Keratinocyte (primary cell): ENCODE results near the gene DOCK1. TPM values are rescaled to one million over a fixed set of nuclear protein-coding genes. Genes with fewer than 3 reads are reported as not detected.

Experiments
- DNase-seq: peaks from one replicate; pipeline ENCODE4 v3.0.0-alpha.2; 2011; ENCODE audit warnings: low read depth, missing footprints, low spot score
- FAIRE-seq: peaks from 2 replicates; lab custom pipeline; 2011; peaks lifted over from hg19 to GRCh38; lab: Jason Lieb, UNC
- H2AFZ ChIP-seq: 2 replicates; pipeline ENCODE4 v1.6.0; 2012; ENCODE audit warnings: low read length, control low read depth, inconsistent platforms; ENCODE audit not compliant: control insufficient read depth
- H3K27ac ChIP-seq: 2 replicates; pipeline ENCODE4 v1.5.1; 2011; ENCODE audit warnings: low read length; ENCODE audit not compliant: control insufficient read depth, insufficient read depth
- H3K27me3 ChIP-seq: 3 replicates; pipeline ENCODE4 v1.6.0; 2011; ENCODE audit warnings: low read length; ENCODE audit not compliant: control insufficient read depth, insufficient read depth; ENCODE audit errors: extremely low read depth
- H3K36me3 ChIP-seq, 2 experiments: 2 replicates in 1 of 2; 3 replicates in 1 of 2; pipeline ENCODE4 v1.5.1; 2011; ENCODE audit warnings: low read length in 2 of 2, mild to moderate bottlenecking in 1 of 2; ENCODE audit not compliant: control insufficient read depth in 2 of 2, insufficient read depth in 2 of 2; ENCODE audit errors: extremely low read depth in 1 of 2
- H3K4me1 ChIP-seq: 3 replicates; pipeline ENCODE4 v1.5.1; 2011; ENCODE audit warnings: low read length; ENCODE audit not compliant: control insufficient read depth, insufficient read depth; ENCODE audit errors: extremely low read depth
- H3K4me2 ChIP-seq: 3 replicates; pipeline ENCODE4 v1.6.0; 2011; ENCODE audit warnings: low read depth, low read length; ENCODE audit not compliant: control insufficient read depth, insufficient read depth; ENCODE audit errors: extremely low read depth
- H3K4me3 ChIP-seq, 3 experiments: fragments of 200-600 bp in 1 of 3; sonication (generic) in 1 of 3; 2 replicates in 2 of 3; 3 replicates in 1 of 3; pipeline ENCODE4 v1.5.1; 2011 to 2016; ENCODE audit warnings: low read length in 3 of 3, mild to moderate bottlenecking in 3 of 3, control low read depth in 2 of 3, inconsistent platforms in 1 of 3, low read depth in 1 of 3, mixed read lengths in 1 of 3, mixed run types in 1 of 3, moderate library complexity in 1 of 3; ENCODE audit not compliant: control insufficient read depth in 2 of 3, insufficient read depth in 2 of 3; ENCODE audit errors: extremely low read depth in 1 of 3
- H3K79me2 ChIP-seq: 2 replicates; pipeline ENCODE4 v1.6.0; 2012; ENCODE audit warnings: low read length; ENCODE audit not compliant: control insufficient read depth, insufficient read depth
- H3K9ac ChIP-seq: 3 replicates; pipeline ENCODE4 v1.6.0; 2011; ENCODE audit warnings: low read length; ENCODE audit not compliant: control insufficient read depth, insufficient read depth; ENCODE audit errors: extremely low read depth
- H3K9me1 ChIP-seq: 3 replicates; pipeline ENCODE4 v1.6.0; 2011; ENCODE audit warnings: low read length; ENCODE audit not compliant: control insufficient read depth, insufficient read depth; ENCODE audit errors: extremely low read depth
- H3K9me3 ChIP-seq: 2 replicates; pipeline ENCODE4 v1.5.1; 2012; ENCODE audit warnings: low read depth, low read length; ENCODE audit not compliant: control insufficient read depth
- H4K20me1 ChIP-seq: 3 replicates; pipeline ENCODE4 v1.6.0; 2011; ENCODE audit warnings: low read length; ENCODE audit not compliant: control insufficient read depth, insufficient read depth; ENCODE audit errors: extremely low read depth
- EZH2 ChIP-seq: IDR thresholded peaks from one replicate; pipeline ENCODE4 v1.6.1; 2012; ENCODE audit warnings: inconsistent platforms, mild to moderate bottlenecking, low read length, moderate library complexity
- dilution Hi-C: fragments of 300-500 bp; cut with MboI; formaldehyde crosslinking; loops from one replicate; pipeline ENCODE4 v1.7.0; 2020; ENCODE audit warnings: low sequenced_read_pairs; ENCODE audit not compliant: extremely low pct_ligation_motif_present
- polyA plus RNA-seq, 5 experiments: library from polyadenylated mRNA; depleted of rRNA in 3 of 5; stranded (reverse) in 3 of 5; stranded (forward) in 1 of 5; unstranded in 1 of 5; fragments of >200 nt; gene quantifications; 1 replicate in 1 of 5; 2 replicates in 3 of 5; 3 replicates in 1 of 5; pipeline versions ENCODE4 v1.2.1 to v1.2.3, GENCODE V29; 2011 to 2012; ENCODE audit warnings: missing spikeins in 2 of 5, low read depth in 1 of 5, low replicate concordance in 1 of 5
- TF ChIP-seq, protein P1 (sequence below), 3 experiments: IDR thresholded peaks in 1 of 3; conservative IDR thresholded peaks in 1 of 3; optimal IDR thresholded peaks in 1 of 3; 2 replicates in 2 of 3; 3 replicates in 1 of 3; pipeline versions ENCODE3 to v1.5.1; 2011; ENCODE audit warnings: low read length in 3 of 3, mild to moderate bottlenecking in 3 of 3, moderate library complexity in 2 of 3, control low read depth in 1 of 3, inconsistent platforms in 1 of 3; ENCODE audit not compliant: insufficient read depth in 2 of 3; ENCODE audit errors: extremely low read depth in 1 of 3

Gene DOCK1
- polyA plus RNA-seq, 1 donor (not counting 4 experiments of a cell fraction or from before 2014, with no cell fraction given) = 15.7 TPM

- Histone ChIP-seq H4K20me1 (no peaks in the 10 kb centered on the region), H3K9ac (no peak overlapping the region), H3K36me3 (peaks cover 0 to 6% of the 10 kb centered on the region in 2 experiments), H3K4me2 (no peak overlapping the region), H3K27ac (no peak overlapping the region), H3K9me1 (no peaks in the 10 kb centered on the region), H3K4me3 (no peak overlapping the region), H3K27me3 (no peaks in the 10 kb centered on the region), H3K4me1 (no peaks in the 10 kb centered on the region), H2AFZ (no peak overlapping the region), H3K9me3 (no peaks in the 10 kb centered on the region), H3K79me2 (no peaks in the 10 kb centered on the region)
- TF ChIP-seq, protein P1, sequence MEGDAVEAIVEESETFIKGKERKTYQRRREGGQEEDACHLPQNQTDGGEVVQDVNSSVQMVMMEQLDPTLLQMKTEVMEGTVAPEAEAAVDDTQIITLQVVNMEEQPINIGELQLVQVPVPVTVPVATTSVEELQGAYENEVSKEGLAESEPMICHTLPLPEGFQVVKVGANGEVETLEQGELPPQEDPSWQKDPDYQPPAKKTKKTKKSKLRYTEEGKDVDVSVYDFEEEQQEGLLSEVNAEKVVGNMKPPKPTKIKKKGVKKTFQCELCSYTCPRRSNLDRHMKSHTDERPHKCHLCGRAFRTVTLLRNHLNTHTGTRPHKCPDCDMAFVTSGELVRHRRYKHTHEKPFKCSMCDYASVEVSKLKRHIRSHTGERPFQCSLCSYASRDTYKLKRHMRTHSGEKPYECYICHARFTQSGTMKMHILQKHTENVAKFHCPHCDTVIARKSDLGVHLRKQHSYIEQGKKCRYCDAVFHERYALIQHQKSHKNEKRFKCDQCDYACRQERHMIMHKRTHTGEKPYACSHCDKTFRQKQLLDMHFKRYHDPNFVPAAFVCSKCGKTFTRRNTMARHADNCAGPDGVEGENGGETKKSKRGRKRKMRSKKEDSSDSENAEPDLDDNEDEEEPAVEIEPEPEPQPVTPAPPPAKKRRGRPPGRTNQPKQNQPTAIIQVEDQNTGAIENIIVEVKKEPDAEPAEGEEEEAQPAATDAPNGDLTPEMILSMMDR (optimal IDR thresholded peaks at IDR 0.05 in 1 of 3, IDR thresholded peaks at IDR 0.05 in 1 of 3, conservative IDR thresholded peaks at IDR 0.05 in 1 of 3; ENCODE audit: extremely low read depth in 1 of 3, insufficient read depth in 2 of 3, low read length in 3 of 3) = no peak
- no peak for TF ChIP-seq EZH2
- dilution Hi-C loops = no loop called here
- FAIRE-seq (no peak), DNase-seq (no peak)
Measured at GRCh38 chr10:127357265-127357664, 452.0 kb downstream of the DOCK1 start.

DNA sequence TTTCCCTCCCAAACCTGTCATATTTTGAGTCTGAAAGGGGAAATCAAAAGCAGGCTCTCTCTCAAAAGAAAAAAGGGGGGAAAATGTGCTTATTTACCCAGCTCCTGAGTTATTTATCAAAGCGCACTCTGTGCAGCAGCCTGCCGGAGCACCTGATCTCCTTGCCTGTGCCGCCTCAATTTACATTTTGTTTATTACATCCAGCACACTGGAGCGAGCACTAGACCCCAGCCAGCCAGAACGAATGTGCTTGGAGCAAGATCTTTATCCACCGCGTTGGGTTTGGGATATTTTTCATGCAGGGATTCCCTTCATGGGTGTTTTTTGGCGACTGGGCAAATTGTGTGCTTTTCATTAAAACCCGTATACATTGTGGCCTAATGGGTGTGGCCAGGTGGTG, 453.1 kb downstream of the DOCK1 start:
- no peaks in the 10 kb centered on the region for H3K9me1 ChIP-seq
- H3K79me2 ChIP-seq = no peaks in the 10 kb centered on the region
- no peak for FAIRE-seq
- no peak overlapping the region for H3K4me2 ChIP-seq
- no peaks in the 10 kb centered on the region for H3K9me3 ChIP-seq
- TF ChIP-seq, protein P1 (optimal IDR thresholded peaks at IDR 0.05 in 1 of 3, IDR thresholded peaks at IDR 0.05 in 1 of 3, conservative IDR thresholded peaks at IDR 0.05 in 1 of 3; ENCODE audit: extremely low read depth in 1 of 3, insufficient read depth in 2 of 3, low read length in 3 of 3) = no peak
- H2AFZ ChIP-seq = no peak overlapping the region
- H3K9ac ChIP-seq = no peak overlapping the region
- peaks cover 0 to 6% of the 10 kb centered on the region in 2 experiments for H3K36me3 ChIP-seq
- H4K20me1 ChIP-seq = no peaks in the 10 kb centered on the region
- no peak for DNase-seq
- no peak overlapping the region for H3K4me3 ChIP-seq
- no peak overlapping the region for H3K27ac ChIP-seq
- H3K4me1 ChIP-seq = no peaks in the 10 kb centered on the region
- H3K27me3 ChIP-seq = no peaks in the 10 kb centered on the region
- dilution Hi-C loops = no loop called here
